Left lung (tissue), 10 donors: ENCODE data around the gene WNT1. TPM values are rescaled to one million over a fixed set of nuclear protein-coding genes. Genes with fewer than 3 reads are reported as not detected.

Source experiments
- ATAC-seq: fragments of 200-7000 bp; cut with Tn5 transposase; one replicate; pipeline ENCODE4 v1.9.1; 2020; ENCODE audit warnings: moderate library complexity
- DNase-seq, 4 donors: peaks; one replicate each; pipeline ENCODE4 v3.0.0-alpha.2; 2013 to 2020
- H3K27ac ChIP-seq, 2 donors: fragments of 200-600 bp; sonication (generic) in 1 of 2; one replicate each; pipeline versions ENCODE4 v1.5.0 to v1.8.0; 2020 to 2021
- H3K27me3 ChIP-seq, 2 donors: fragments of 200-600 bp; sonication (generic) in 1 of 2; one replicate each; pipeline versions ENCODE4 v1.5.0 to v1.8.0; 2020 to 2021
- H3K36me3 ChIP-seq, 2 donors: fragments of 200-600 bp; sonication (generic) in 1 of 2; one replicate each; pipeline versions ENCODE4 v1.5.0 to v1.8.0; 2020 to 2021
- H3K4me1 ChIP-seq, 2 donors: fragments of 200-600 bp; one replicate each; pipeline ENCODE4 v1.8.0; 2021
- H3K4me3 ChIP-seq, 2 donors: fragments of 200-600 bp; sonication (generic) in 1 of 2; one replicate each; pipeline versions ENCODE4 v1.5.0 to v1.8.0; 2020 to 2021; ENCODE audit warnings: mild to moderate bottlenecking in 1 of 2
- H3K9me3 ChIP-seq, 2 donors: fragments of 200-600 bp; sonication (generic) in 1 of 2; one replicate each; pipeline versions ENCODE4 v1.5.0 to v1.8.0; 2020 to 2021
- CTCF ChIP-seq, 2 donors: fragments of 200-600 bp; sonication (generic) in 1 of 2; IDR thresholded peaks; one replicate each; pipeline versions ENCODE4 v1.5.0 to v1.8.0; 2021; ENCODE audit warnings: antibody characterized with exemption in 2 of 2
- intact Hi-C, 2 donors: fragments of 100-400 bp; cut with DNase I; formaldehyde crosslinking; loops; one replicate each; pipeline versions ENCODE4 v1.11.2 to v1.14.2; 2022
- polyA plus RNA-seq, 6 donors: library from polyadenylated mRNA; unstranded; fragments of 120-200 nt; gene quantifications; one replicate each; pipeline ENCODE4 v1.2.1, GENCODE V29; 2013; ENCODE audit not compliant: insufficient read length in 6 of 6
- total RNA-seq, 2 donors: library from RNA; stranded (reverse); fragmentation: NEBNext Ultra II Directional; extraction: Animal tissue kit (Norgen Biotek cat#: 25700); gene quantifications; one replicate each; pipeline ENCODE4 v1.2.1, GENCODE V29; 2021
- donor health status: DM: no; HTN: yes; CAD: no.
- donor health status: DM: no; HTN: no; CAD: no.

Gene WNT1
- total and polyA plus RNA-seq, 8 donors, result not detected

- no peak for ATAC-seq
- peaks cover 0 to 7% of the 10 kb centered on the region in 2 donors for H3K27me3 ChIP-seq
- DNase-seq, result no peak
- no peak for TF ChIP-seq CTCF (IDR thresholded peaks at IDR 0.05)
- H3K4me3 ChIP-seq, result peak overlapping the region; percentile 97 to 100
- H3K9me3 ChIP-seq, result no peaks in the 10 kb centered on the region
- peak overlapping the region in 1 of 2 donors; percentile 89 for H3K27ac ChIP-seq
- intact Hi-C loops, result no loop called here
- H3K36me3 ChIP-seq, result peaks cover under 1 to 4% of the 10 kb centered on the region in 2 donors
- peaks cover 12 to 38% of the 10 kb centered on the region in 2 donors for H3K4me1 ChIP-seq
Observed at GRCh38 chr12:48958049-48958388, 20.1 kb upstream of the WNT1 start.

GRCh38 chr12:48960834-48961233, 17.3 kb upstream of the WNT1 start:
- no peak for DNase-seq
- H3K36me3 ChIP-seq, result no peaks in the 10 kb centered on the region
- no peak overlapping the region for H3K27ac ChIP-seq
- ATAC-seq, result no peak
- H3K4me1 ChIP-seq, result peaks cover 3 to 13% of the 10 kb centered on the region in 2 donors
- H3K27me3 ChIP-seq, result peaks cover 0 to 7% of the 10 kb centered on the region in 2 donors
- no peak for TF ChIP-seq CTCF (IDR thresholded peaks at IDR 0.05)
- H3K4me3 ChIP-seq, result no peak overlapping the region
- no peaks in the 10 kb centered on the region for H3K9me3 ChIP-seq
- intact Hi-C loops, result no loop called here

- no peak overlapping the region for H3K4me3 ChIP-seq
- TF ChIP-seq CTCF (IDR thresholded peaks at IDR 0.05), result no peak
- no peak for ATAC-seq
- no peaks in the 10 kb centered on the region for H3K9me3 ChIP-seq
- H3K4me1 ChIP-seq, result peaks cover 0 to 8% of the 10 kb centered on the region in 2 donors
- H3K27ac ChIP-seq, result no peak overlapping the region
- peaks cover 0 to 7% of the 10 kb centered on the region in 2 donors for H3K27me3 ChIP-seq
- no peaks in the 10 kb centered on the region for H3K36me3 ChIP-seq
- intact Hi-C loops, result no loop called here
- no peak for DNase-seq
Observed at GRCh38 chr12:48961331-48961730, 16.8 kb upstream of the WNT1 start.

- TF ChIP-seq CTCF (IDR thresholded peaks at IDR 0.05), result no peak
- no peak overlapping the region for H3K27ac ChIP-seq
- H3K4me3 ChIP-seq, result no peak overlapping the region
- H3K36me3 ChIP-seq, result no peaks in the 10 kb centered on the region
- H3K9me3 ChIP-seq, result no peaks in the 10 kb centered on the region
- peaks cover 0 to 7% of the 10 kb centered on the region in 2 donors for H3K27me3 ChIP-seq
- intact Hi-C loops, result no loop called here
- DNase-seq (no peak), ATAC-seq (no peak)
- H3K4me1 ChIP-seq, result peaks cover 0 to 8% of the 10 kb centered on the region in 2 donors
Observed at GRCh38 chr12:48961801-48962200, 16.3 kb upstream of the WNT1 start.

GRCh38 chr12:48965298-48965838, 12.8 kb upstream of the WNT1 start:
- TF ChIP-seq CTCF (IDR thresholded peaks at IDR 0.05), result no peak
- Histone ChIP-seq H3K36me3 (no peaks in the 10 kb centered on the region), H3K4me3 (no peak overlapping the region), H3K27me3 (peaks cover 8 to 25% of the 10 kb centered on the region in 2 donors), H3K9me3 (no peaks in the 10 kb centered on the region), H3K4me1 (peaks cover 0 to 9% of the 10 kb centered on the region in 2 donors), H3K27ac (no peak overlapping the region)
- no peak for ATAC-seq
- DNase-seq, result no peak
- intact Hi-C loops, result no loop called here
